Measurements from ENCODE around the gene GLIS2.

The GLIS2 gene

GRCh38 chr16:4381072-4381934, 65.4 kb downstream of the GLIS2 start:
- no peak for DNase-seq (ENCODE audit: low read depth in 2 of 2, low spot score in 1 of 2)

GRCh38 chr16:4381935-4382794, 66.3 kb downstream of the GLIS2 start:
- DNase-seq (ENCODE audit: low read depth in 2 of 2, low spot score in 1 of 2), result no peak

- no peak for DNase-seq (ENCODE audit: low read depth in 2 of 2, low spot score in 1 of 2)
Measured at GRCh38 chr16:4382795-4383357, 67.0 kb downstream of the GLIS2 start.

GRCh38 chr16:4383591-4384444, 68.0 kb downstream of the GLIS2 start:
- no peak for DNase-seq (ENCODE audit: low read depth in 2 of 2, low spot score in 1 of 2)

- DNase-seq (ENCODE audit: low read depth in 2 of 2, low spot score in 1 of 2), result no peak
Measured at GRCh38 chr16:4384509-4384942, 68.7 kb downstream of the GLIS2 start.

GRCh38 chr16:4385066-4385788, 69.4 kb downstream of the GLIS2 start:
- no peak for DNase-seq (ENCODE audit: low read depth in 2 of 2, low spot score in 1 of 2)

- DNase-seq (ENCODE audit: low read depth in 2 of 2, low spot score in 1 of 2), result no peak
Measured at GRCh38 chr16:4385789-4386450, 70.1 kb downstream of the GLIS2 start.

- DNase-seq (ENCODE audit: low read depth in 2 of 2, low spot score in 1 of 2), result no peak
Measured at GRCh38 chr16:4386451-4386805, 70.6 kb downstream of the GLIS2 start.

GRCh38 chr16:4386951-4387565, 71.2 kb downstream of the GLIS2 start:
- no peak for DNase-seq (ENCODE audit: low read depth in 2 of 2, low spot score in 1 of 2)

GRCh38 chr16:4387781-4388180, 71.9 kb downstream of the GLIS2 start:
- DNase-seq (ENCODE audit: low read depth in 2 of 2, low spot score in 1 of 2), result no peak

GRCh38 chr16:4388271-4389021, 72.6 kb downstream of the GLIS2 start:
- DNase-seq (ENCODE audit: low read depth in 2 of 2, low spot score in 1 of 2), result no peak
